Pancreas (tissue), 10 donors: ENCODE data around the gene PLRG1. TPM values are rescaled to one million over a fixed set of nuclear protein-coding genes. Genes with fewer than 3 reads are reported as not detected.

Experiments used
- ATAC-seq, 4 donors: fragments of 200-7000 bp; cut with Tn5 transposase; one replicate each; pipeline versions ENCODE4 v1.8.0 to v1.9.1; 2020; ENCODE audit warnings: mild to moderate bottlenecking in 4 of 4, moderate library complexity in 4 of 4
- DNase-seq, 6 donors: peaks; one replicate each; pipeline ENCODE4 v3.0.0-alpha.2; 2020
- FAIRE-seq: peaks from 2 replicates; lab custom pipeline; 2012; peaks lifted over from hg19 to GRCh38; lab: Jason Lieb, UNC
- H3K27ac ChIP-seq, 4 donors: fragments of 200-600 bp; sonication (generic); 1 replicate in 3 of 4; 2 replicates in 1 of 4; pipeline versions ENCODE4 v1.5.0 to v1.8.0; 2020
- H3K27me3 ChIP-seq, 4 donors: fragments of 200-600 bp; one replicate each; pipeline ENCODE4 v1.8.0; 2021
- H3K36me3 ChIP-seq, 3 donors: fragments of 200-600 bp; sonication (generic) in 1 of 3; one replicate each; pipeline versions ENCODE4 v1.5.0 to v1.8.0; 2020 to 2021
- H3K4me1 ChIP-seq, 3 donors: fragments of 200-600 bp; one replicate each; pipeline ENCODE4 v1.8.0; 2021
- H3K4me3 ChIP-seq, 4 donors: fragments of 200-600 bp; sonication (generic) in 2 of 4; one replicate each; pipeline versions ENCODE4 v1.5.0 to v1.8.0; 2020 to 2021
- H3K9me3 ChIP-seq, 4 donors: fragments of 200-600 bp; one replicate each; pipeline ENCODE4 v1.8.0; 2021
- WGBS, 2 donors: extraction: QIAGEN DNeasy Blood & Tissue Kit; methylation state at CpG; one replicate each; pipeline ENCODE4 v1.1.7; 2013; 5-methylcytosine and 5-hydroxymethylcytosine counted together
- intact Hi-C, 3 donors: fragments of 100-400 bp; cut with DNase I; formaldehyde crosslinking; loops; one replicate each; pipeline versions ENCODE4 v1.11.1 to v1.14.2; 2022
- polyA plus RNA-seq, 2 donors: library from polyadenylated mRNA; stranded (reverse); fragments of 200-250 nt; gene quantifications; one replicate each; pipeline ENCODE4 v1.2.3, GENCODE V29; 2013
- total RNA-seq, 6 donors: library from RNA; stranded (reverse); fragmentation: NEBNext Ultra II Directional in 4 of 6; extraction: Animal tissue kit (Norgen Biotek cat#: 25700) in 4 of 6; gene quantifications; one replicate each; pipeline versions ENCODE4 v1.2.1 to v1.2.4, GENCODE V29; 2021 to 2023
- TF ChIP-seq, protein P1 (sequence below), 4 donors: fragments of 200-600 bp; sonication (generic) in 3 of 4; IDR thresholded peaks; one replicate each; pipeline versions ENCODE4 v1.5.0 to v1.8.0; 2021; ENCODE audit warnings: antibody characterized with exemption in 4 of 4
- donor health status: healthy with polysubstance abuse.
- donor health status: DM: no; HTN: no; CAD: no; lungs with moderate emphysema.
- donor health status: DM: no; HTN: no; CAD: no.
- donor health status: control.
- donor health status: control.
- donor health status: Bipolar disorder and iron deficiency.
- donor health status: DM: yes; HTN: yes; CAD: no.
- donor health status: DM: no; HTN: no; CAD: no.
- donor health status: DM: no; HTN: no; CAD: no.
- donor health status: DM: yes; HTN: yes; CAD: no.

Gene PLRG1
- total and polyA plus RNA-seq, 8 donors = 18.5 to 38.6 (median 30.5) TPM

GRCh38 chr4:154487145-154487544 lies 63.1 kb downstream of the PLRG1 start:
- H3K4me1 ChIP-seq = peaks cover 0 to 10% (median 4%) of the 10 kb centered on the region in 3 donors
- no peak overlapping the region for H3K4me3 ChIP-seq
- TF ChIP-seq, protein P1, sequence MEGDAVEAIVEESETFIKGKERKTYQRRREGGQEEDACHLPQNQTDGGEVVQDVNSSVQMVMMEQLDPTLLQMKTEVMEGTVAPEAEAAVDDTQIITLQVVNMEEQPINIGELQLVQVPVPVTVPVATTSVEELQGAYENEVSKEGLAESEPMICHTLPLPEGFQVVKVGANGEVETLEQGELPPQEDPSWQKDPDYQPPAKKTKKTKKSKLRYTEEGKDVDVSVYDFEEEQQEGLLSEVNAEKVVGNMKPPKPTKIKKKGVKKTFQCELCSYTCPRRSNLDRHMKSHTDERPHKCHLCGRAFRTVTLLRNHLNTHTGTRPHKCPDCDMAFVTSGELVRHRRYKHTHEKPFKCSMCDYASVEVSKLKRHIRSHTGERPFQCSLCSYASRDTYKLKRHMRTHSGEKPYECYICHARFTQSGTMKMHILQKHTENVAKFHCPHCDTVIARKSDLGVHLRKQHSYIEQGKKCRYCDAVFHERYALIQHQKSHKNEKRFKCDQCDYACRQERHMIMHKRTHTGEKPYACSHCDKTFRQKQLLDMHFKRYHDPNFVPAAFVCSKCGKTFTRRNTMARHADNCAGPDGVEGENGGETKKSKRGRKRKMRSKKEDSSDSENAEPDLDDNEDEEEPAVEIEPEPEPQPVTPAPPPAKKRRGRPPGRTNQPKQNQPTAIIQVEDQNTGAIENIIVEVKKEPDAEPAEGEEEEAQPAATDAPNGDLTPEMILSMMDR (IDR thresholded peaks at IDR 0.05) = no peak
- ATAC-seq = no peak
- intact Hi-C loops = no loop called here
- H3K27me3 ChIP-seq = peaks cover 0 to 22% (median 9%) of the 10 kb centered on the region in 4 donors
- H3K36me3 ChIP-seq = no peaks in the 10 kb centered on the region
- 67 to 77% methylated on average over 4 of the region's 4 CpGs for WGBS, 2 donors
- no peaks in the 10 kb centered on the region for H3K9me3 ChIP-seq
- FAIRE-seq = no peak
- no peak overlapping the region for H3K27ac ChIP-seq
- DNase-seq = no peak

DNA sequence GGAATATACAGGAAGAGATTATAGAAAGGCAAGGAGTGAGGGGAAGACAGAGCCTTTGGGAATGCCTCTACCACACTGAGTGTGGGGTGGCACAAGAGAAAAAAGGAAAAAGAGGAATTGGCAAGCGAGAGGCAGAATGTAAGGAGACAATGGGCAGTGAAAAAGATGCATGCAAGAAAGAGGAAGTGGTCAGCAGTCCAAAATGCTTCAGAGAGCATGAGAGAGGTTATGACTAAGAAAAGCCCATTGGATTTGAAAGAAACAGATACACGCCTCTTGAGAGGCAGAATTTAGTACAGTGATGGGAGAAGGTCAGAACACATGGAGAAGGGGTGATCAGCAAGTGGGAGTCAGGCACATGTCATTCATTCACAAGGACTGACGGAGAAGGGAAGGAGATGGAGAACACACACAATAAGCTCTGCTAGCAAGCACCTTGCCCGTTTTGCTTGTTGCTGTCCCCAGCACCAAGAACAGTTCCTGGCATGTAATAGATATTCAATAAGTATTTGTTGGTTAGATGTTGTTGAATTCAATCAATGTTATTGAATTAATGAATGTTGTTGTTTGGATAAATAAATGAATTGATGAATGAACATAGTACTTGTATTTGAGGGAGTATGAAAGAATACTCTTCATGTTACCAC lies 65.0 kb downstream of the PLRG1 start:
- TF ChIP-seq, protein P1 (IDR thresholded peaks at IDR 0.05) = no peak
- FAIRE-seq = no peak
- no peak for DNase-seq
- Histone ChIP-seq H3K4me3 (no peak overlapping the region), H3K27me3 (peaks cover 0 to 12% (median 5%) of the 10 kb centered on the region in 4 donors), H3K36me3 (no peaks in the 10 kb centered on the region), H3K27ac (no peak overlapping the region), H3K4me1 (no peaks in the 10 kb centered on the region), H3K9me3 (no peaks in the 10 kb centered on the region)
- intact Hi-C loops = no loop called here
- no peak for ATAC-seq
- WGBS, 2 donors = 37 to 55% methylated on average over 4 of the region's 4 CpGs

Other genes with a start within 250 kb of the PLRG1 start
- gene DCHS2, start 58.6 kb downstream of the PLRG1 start, total RNA-seq = under 1 TPM in 5 of 6 donors, not detected in 1; 0.06 to 0.16 (median 0.09) TPM
- gene DCHS2, start 58.6 kb downstream of the PLRG1 start, polyA plus RNA-seq = under 1 TPM; 0.04 to 0.23 TPM
- gene FGB, start 12.6 kb upstream of the PLRG1 start, total RNA-seq = 1 to 10 TPM in 2 of 6 donors, under 1 TPM in 2, not detected in 2; 0.20 to 6.6 (median 1.5) TPM
- 1 to 10 TPM in 1 of 2 donors, under 1 TPM in 1; 0.59 to 1.6 TPM for gene FGB, start 12.6 kb upstream of the PLRG1 start, polyA plus RNA-seq
- gene FGA, start 40.3 kb upstream of the PLRG1 start, total RNA-seq = 10 to 100 TPM in 3 of 6 donors, 1 to 10 TPM in 2, under 1 TPM in 1; 0.09 to 30.3 (median 7.7) TPM
- 10 to 100 TPM in 1 of 2 donors, 1 to 10 TPM in 1; 1.4 to 15.2 TPM for gene FGA, start 40.3 kb upstream of the PLRG1 start, polyA plus RNA-seq
- gene FGG, start 62.3 kb upstream of the PLRG1 start, total RNA-seq = 10 to 100 TPM in 2 of 6 donors, 1 to 10 TPM in 2, under 1 TPM in 1, not detected in 1; 0.20 to 26.0 (median 5.7) TPM
- 1 to 10 TPM in 1 of 2 donors, under 1 TPM in 1; 0.99 to 4.0 TPM for gene FGG, start 62.3 kb upstream of the PLRG1 start, polyA plus RNA-seq
- under 1 TPM; 0.28 to 0.75 (median 0.48) TPM for gene LRAT, start 193.6 kb upstream of the PLRG1 start, total RNA-seq
- under 1 TPM; 0.15 to 0.75 TPM for gene LRAT, start 193.6 kb upstream of the PLRG1 start, polyA plus RNA-seq
- under 1 TPM in 1 of 6 donors, not detected in 5; 0.06 TPM for gene RBM46, start 230.9 kb upstream of the PLRG1 start, total RNA-seq
- under 1 TPM; 0.04 to 0.05 TPM for gene RBM46, start 230.9 kb upstream of the PLRG1 start, polyA plus RNA-seq